HG03039 (cell line): ENCODE results near the gene MBOAT1.
"Not testable (repeated sequence)": the region's sequence is repeated elsewhere in the genome, so short reads cannot be mapped to it uniquely, and the experiment has no call there.

Source experiments
- ATAC-seq: cut with Tn5 transposase; IDR thresholded peaks from one replicate; pipeline ENCODE4 v1.9.1; 2021; ENCODE audit warnings: mild to moderate bottlenecking, moderate library complexity; ENCODE audit not compliant: unreplicated experiment

MBOAT1 gene

GRCh38 chr6:20203561-20204511 lies 8.4 kb downstream of the MBOAT1 start:
- ATAC-seq: no peak

- ATAC-seq: no peak
These were observed 9.5 kb downstream of the MBOAT1 start for GRCh38 chr6:20202699-20203302.

- no peak for ATAC-seq
These were observed 10.0 kb downstream of the MBOAT1 start for GRCh38 chr6:20202324-20202658.

DNA sequence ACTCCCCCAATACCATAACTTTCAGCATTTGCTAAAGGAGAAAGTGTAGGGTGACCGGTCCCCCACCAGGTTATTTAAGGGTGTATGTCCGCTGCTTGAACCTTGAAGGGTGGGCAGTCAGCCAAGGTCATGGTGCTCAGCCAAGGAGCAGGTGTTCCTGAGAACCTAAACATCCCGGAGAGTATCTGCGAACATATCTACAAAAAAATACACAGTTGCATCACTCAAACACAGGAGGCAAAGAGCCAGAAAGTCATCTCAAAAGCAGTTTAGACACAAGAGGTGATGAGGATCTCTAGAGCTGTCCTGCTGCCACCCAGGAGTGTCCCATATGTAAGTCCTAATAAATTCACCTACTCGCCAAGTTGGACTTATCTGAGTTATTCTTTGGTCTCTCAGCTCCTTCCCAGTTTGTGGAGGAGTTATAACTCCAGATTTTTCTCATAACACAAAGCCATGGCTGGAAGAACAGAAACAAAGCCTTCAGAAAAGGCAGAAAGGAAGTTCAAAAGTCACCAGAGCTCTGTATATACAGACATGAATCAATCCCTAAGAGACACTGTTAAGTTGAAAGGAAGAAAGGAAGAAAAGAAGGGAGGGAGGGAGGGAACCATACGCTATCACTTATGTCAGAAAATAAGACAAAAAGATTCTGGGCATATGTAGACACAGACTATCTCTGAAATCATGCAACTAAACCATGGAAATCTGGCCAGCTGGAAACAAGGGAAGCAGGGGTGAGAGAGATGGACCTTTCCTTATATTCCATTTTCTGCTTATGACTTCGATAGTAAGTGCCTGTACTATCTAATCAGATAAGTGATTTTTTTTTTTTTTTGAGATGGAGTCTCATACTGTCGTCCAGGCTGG lies 11.3 kb downstream of the MBOAT1 start:
- no peak for ATAC-seq

DNA sequence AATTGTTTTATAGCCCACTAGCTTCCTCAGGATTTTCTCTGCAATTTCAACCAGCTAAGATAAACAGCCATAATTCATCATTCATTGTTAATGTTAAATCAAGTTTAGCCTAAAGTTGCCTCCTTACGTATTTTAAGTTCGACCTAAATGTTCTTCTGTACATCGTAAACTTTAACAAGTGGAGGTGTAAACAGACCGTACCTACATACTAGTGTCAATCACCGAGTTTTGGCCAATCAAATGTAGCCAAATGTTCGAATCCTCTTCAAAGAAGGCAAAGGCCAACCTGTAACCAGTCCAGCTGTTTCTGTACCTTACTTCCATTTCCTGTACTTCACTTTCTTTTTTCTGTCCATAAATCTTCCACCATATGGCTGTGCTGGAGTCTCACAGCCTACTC lies 13.5 kb downstream of the MBOAT1 start:
- ATAC-seq: no peak

DNA sequence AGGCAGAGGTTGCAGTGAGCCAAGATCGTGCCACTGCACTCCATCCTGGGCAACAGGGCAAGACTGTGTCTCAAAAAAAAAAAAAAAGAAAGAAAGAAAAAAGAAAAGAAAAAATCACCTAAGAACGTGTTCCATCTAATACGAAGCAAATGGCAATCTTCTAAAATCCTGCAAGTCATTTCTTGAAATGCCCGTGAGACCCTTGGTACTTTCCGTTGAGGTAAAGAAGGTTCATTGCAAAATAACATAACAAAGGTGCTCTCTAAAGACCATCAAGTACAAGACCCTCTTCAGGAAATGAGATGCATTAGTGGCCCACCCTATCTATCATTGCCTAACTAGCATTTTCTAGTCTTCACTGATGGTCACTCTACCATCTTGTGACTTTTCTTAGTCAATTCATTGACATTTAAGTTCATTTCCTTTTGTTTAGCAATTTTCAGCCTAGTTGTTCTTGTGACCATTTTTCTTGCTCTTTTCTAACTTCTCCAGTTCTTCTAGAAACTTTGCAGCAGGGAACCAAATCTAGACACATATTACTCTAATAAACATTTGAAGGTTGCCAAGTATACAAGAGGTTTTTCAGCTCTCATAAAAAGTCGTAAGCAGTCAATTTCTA lies 14.0 kb downstream of the MBOAT1 start:
- no peak for ATAC-seq

DNA sequence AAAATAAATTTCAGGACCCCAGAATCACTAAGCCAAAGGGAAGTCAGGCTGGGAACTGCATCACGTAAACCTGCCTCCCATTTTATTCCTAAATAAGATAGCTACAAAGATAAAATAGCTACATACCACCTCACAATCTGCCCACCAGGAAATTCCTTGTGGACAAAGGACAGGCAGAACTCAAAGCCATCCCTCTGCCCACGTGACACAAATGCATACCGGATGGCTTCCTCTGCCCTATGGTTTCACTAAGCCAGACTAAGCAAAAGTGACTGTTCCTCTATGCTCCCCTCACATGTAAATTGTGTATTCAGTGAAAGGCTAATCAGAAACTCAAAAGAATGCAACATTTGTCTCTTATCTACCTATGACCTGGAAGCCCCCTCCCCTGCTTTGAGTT lies 15.0 kb downstream of the MBOAT1 start:
- ATAC-seq: no peak

- no peak for ATAC-seq
These were observed 19.6 kb downstream of the MBOAT1 start for GRCh38 chr6:20192625-20193024.

GRCh38 chr6:20191992-20192391 lies 20.3 kb downstream of the MBOAT1 start:
- ATAC-seq: no peak

- ATAC-seq: no peak
These were observed 23.6 kb downstream of the MBOAT1 start for GRCh38 chr6:20188630-20189075.

- no peak for ATAC-seq
These were observed 25.3 kb downstream of the MBOAT1 start for GRCh38 chr6:20186981-20187380.

DNA sequence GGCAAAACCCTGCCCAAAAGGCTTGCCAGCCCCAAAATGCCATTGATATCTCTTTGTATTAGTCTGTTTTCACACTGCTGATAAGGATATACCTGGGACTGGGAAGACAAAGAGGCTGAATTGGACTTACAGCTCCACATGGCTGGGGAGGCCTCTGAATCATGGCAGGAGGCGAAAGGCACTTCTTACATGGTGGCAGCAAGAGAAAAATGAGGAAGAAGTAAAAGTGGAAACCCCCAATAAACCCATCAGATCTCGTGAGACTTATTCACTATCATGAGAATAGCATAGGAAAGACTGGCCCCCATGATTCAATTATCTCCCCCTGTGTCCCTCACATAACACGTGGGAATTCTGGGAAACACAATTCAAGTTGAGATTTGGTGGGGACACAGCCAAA lies 28.6 kb downstream of the MBOAT1 start:
- ATAC-seq: no peak

GRCh38 chr6:20182926-20183521 lies 29.2 kb downstream of the MBOAT1 start:
- ATAC-seq: no peak

GRCh38 chr6:20182069-20182468 lies 30.2 kb downstream of the MBOAT1 start:
- no peak for ATAC-seq

- peak; percentile 70 for ATAC-seq
These were observed 31.3 kb downstream of the MBOAT1 start for GRCh38 chr6:20180935-20181334.

- ATAC-seq: not testable (repeated sequence)
These were observed 32.8 kb downstream of the MBOAT1 start for GRCh38 chr6:20179287-20180045.

- no peak for ATAC-seq
These were observed 33.9 kb downstream of the MBOAT1 start for GRCh38 chr6:20178327-20178726.

- ATAC-seq: no peak
These were observed 36.4 kb downstream of the MBOAT1 start for GRCh38 chr6:20175810-20176410.
